Activated CD8-positive, alpha-beta memory T cell treated with anti-CD3 and anti-CD28 coated beads for 24 hours (primary cell): ENCODE data around the gene WSB1.

Experiments used
- DNase-seq: peaks from one replicate; pipeline ENCODE4 v3.0.0-alpha.2; 2020

WSB1 gene

DNA sequence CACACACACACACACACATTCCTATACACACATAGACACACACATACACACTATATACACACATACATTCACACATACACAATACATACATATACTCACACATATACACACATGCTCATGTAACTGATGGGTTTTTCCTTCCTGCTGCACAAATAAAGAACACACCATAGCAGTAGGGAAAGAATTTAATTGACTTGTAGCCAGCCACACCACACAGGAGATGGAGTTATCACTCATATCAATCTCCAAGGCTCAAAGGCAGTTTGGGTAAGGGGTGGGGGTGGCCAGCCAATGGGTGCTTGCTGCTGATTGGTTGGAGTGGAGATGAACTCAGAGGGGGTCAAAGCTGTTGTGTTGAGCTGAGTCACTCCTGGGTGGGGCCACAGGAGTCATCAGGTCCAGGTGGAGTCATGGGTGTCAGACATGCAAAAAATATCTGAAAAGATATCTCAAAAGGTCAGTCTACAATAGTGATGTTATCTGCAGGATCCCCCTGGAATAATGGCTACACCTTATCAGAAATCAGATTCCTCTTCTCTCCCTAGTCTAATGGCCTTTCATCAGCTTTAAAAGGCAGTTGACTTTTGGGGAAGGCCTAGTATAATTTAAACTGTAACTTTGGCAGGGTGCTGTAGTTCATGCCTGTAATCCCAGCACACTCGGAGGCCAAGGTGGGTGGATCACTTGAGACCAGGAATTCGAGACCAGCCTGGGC is 46.1 kb downstream of the WSB1 start:
- DNase-seq: no peak

DNA sequence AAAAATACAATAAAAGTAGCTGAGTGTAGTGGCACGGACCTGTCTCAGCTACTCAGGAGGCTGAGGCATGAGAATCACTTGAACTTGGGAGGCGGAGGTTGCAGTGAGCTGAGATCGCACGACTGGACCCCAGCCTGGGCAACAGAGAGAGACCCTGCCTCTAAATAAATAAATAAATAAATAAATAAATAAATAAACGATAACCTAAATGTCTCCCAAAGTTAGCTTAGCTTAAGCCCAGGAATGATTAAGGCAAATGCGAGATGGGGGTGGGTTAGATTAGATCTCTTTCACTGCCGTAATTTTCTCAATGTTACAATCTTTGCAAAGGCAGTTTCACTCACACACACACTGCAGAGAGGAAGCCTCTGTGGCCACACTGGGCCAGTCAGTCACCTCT is 46.7 kb downstream of the WSB1 start:
- no peak for DNase-seq

DNA sequence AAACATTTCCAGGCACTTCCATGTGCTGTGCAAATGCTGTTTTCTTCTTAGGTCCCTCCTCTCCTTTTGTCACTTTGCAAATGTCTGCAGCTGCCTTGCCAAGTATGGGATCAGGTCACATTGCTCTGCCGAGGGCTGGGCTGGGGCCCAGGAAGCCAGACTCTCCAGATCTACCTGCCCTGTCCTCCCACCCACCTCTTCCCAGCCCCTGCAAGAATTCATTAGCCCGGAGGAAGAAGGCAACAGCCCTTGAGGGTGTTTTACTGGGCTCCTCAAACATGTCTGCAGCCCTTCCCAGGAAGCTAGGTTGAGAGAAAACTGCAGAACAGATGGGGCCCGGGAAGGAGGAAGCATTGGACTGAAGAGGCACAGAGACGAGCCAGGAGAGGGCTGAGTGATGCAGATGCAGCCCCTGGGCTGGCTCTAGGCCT is 47.1 kb downstream of the WSB1 start:
- DNase-seq: no peak

DNA sequence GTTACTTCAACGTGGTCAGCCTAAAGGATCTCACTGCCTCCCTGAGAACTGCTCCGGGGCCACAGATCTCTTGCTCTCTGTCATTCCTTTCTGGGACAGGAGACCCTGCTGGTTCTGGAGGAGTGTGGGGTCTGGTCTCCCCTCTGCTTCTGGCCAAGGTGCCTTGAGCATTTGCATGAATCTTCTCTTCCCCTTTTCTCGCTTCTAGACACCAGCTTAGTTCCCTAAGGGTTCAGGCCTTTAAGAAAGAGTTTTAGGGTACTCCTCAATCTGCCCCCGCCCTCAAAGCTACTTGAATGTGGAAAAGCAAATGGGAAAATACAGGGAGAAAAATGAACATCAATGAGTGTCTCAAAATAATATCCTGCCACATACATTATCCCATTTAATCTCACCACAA is 48.1 kb downstream of the WSB1 start:
- DNase-seq: no peak

DNA sequence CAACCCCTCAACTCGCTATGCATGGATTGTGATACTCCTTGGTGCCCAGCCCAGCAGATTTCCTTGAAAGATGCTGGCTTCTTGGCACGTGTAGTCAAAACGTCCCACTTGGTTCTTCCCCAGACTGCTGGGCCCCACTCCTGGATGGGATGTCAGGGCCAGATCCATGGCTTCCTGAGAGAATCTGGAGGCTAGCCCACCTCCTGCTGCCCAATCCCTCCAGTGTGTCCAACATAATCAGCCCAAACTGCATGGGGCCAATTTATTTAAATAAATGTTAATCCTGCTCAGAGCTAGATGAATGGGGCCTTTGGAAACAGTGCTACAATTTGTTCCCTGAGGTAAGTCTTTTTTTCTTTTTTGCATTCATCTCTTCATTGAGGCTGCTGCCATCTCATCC is 49.4 kb downstream of the WSB1 start:
- no peak for DNase-seq

DNA sequence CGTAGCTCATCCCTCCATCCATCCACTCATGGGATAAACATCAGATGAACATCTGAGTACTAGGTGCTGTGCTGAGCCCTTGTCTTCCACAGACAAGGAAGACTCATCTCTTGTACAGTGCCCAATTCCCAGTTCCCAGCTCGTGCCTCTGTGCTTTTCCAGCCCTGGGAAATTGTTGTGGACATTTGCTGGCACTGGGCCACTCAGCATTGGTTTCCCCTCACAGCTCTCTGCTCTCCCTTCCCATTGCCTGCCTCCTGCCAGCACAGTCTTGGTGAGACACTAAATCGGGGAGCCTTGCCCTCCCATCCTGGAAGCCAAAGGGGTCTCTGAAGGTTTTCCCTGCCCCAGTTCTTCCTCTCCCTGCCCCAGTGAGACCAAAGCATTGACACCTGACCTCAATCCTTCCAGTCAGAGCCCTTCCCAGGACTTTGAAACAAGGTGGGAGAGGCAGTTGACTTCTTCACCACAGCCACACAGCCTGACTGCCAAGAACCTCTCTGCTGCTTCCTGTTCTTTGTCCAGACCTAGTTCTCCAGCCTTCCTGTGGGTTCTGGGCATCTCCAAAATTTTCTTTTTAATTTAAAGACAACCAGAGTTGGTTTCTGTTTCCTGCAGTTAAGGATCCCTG is 50.2 kb downstream of the WSB1 start:
- no peak for DNase-seq

DNA sequence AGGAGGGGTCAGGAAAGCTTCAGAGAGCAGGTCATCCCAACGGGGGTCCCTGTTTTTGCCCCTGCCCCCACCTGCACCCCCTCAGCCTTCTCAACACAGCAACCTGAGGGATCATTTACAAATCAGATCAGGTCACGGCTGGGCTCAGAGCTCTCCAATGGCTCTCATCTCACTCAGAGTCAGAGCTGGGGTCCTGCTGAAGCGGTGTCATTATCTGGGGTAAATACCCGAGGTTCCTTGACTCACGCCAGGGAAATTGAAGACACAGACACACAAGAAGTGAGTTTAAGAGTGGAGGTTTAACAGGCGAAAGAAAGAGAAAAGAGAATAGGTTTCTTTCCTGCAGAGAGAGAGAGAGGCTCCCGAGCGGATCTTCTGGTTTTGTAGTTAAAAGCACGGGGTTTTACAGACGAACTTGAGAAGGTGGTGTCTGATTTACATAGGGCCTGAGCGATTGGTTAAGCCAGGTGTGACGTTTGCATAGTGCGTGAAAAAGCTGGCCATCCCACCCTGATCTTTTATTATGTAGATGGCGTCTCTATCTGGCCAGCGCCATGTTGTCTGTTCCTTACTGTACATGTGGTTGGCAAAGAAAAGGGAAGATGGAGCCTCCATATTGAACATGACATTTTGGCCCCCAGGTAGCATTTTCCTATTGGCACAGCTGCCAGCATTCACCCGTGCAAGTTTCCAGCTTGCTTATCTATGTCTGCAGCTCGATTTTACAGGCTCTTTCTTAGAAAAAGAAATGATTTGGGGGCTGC is 51.4 kb downstream of the WSB1 start:
- DNase-seq: no peak

DNA sequence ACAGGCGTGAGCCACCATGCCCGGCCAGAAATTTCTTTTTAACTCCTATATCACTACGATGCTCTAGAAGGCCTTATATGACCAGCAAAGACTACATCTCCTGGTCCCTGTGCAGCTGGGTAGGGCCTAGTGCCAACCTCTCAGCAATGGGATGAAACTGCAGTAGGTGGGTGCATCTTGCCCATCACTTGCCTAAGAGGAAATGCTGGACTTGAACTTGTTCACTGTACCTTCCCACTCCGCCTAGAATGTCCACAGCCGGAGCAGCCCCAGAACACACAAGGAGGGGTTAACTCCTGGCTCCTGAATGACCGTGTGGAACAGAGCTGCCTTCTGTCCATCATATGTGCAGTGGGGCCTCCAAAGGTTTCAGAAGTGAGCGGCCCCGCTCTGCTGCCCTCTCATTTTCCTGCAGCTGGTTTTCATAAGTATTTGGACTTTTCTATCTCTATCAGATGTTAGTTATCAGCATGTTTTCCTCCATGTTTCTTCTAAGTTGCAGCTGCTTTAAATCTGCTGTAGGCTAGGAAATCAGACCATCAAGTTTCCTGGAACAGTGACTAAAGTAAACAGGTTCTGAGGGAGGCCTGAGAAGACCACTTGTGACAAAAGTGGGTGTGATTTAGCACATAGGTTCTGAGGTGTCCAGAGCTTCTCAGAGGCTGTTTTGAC is 52.5 kb downstream of the WSB1 start:
- DNase-seq: no peak

DNA sequence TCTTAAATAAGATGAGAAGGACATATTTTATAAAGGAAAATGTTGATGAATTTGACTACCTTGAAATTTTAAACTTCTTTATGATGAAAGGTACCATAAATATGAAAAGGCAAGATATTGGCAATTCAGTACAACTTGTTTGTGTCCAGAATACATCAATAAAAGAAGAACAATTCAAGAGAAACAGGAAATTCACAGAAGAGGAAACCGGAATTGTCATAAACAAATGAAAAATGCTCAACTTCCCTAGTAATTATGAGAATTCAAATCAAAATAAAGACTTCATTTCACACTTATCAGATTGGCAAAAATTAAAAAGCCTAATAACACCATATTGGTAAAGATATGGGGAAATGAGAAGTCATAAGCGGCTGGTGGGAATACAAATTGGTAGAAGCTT is 54.3 kb downstream of the WSB1 start:
- DNase-seq: no peak

DNA sequence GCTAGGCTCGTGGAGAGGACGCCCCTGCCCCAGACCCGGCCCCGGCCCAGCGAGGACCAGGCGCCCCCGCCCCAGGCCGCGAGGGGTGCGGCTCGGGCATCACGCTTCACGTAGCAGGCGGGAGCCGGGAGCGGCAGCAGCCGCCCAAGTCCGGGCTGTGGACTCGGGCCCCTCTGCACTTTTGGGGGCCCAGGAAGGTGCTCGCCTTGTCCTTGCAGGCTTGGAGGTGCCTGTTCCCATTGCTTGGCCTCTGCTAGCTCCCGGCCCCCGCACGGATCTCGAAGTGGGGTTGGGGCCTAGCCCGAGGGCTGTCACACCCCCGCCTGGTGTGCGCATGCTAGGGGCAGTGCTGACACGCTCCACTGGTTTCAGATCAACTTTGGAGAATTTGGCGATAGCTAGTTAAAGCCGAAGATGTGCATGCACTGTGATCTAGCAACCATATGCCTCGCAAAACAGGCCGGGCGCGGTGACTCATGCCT is 55.7 kb downstream of the WSB1 start:
- DNase-seq: no peak

DNA sequence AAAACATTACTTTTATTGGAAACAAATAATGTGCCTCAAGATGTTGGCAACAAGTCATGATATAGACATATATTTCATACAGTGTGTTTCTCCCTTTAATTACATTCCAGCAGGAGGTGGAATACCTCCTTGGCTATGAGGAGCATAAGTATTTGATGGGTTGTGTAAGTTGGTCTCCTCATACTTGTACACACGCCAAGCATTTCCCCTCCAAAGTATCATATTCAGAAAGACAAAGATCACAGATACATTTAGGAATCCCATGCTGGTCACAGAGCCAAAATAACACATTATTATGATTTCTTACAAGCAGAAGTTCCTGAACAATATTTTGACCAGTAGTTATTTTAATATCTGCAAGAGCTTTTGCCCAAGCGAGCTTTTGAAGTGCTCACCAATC is 57.8 kb downstream of the WSB1 start:
- no peak for DNase-seq

DNA sequence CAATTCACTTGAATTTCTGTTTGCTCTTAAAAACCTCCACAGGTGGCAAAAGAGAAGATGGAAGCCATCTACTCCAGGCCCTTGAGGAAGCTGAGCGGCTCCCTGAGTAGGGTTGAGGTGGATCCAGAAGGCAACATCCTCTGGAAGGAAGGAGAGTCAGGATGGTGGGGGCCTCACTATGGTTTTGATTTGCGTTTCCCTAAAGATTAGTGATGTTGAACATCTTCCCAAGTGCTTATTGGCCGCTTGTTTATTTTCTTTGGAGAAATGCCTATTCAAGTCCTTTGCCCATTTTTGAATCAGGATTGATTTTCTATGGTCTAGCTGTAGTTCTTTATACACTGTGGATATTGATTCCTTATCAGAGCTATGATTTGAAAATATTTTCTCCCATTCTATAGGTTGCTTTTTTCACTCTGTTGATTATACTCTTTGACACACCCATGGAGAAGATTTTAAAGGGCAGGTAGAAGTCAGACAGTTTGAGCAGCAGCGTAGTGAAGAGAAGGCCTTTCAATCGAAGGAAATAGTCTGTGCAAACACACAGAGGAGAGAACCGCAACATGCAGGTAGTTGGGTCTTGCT is 58.6 kb downstream of the WSB1 start:
- DNase-seq: no peak

DNA sequence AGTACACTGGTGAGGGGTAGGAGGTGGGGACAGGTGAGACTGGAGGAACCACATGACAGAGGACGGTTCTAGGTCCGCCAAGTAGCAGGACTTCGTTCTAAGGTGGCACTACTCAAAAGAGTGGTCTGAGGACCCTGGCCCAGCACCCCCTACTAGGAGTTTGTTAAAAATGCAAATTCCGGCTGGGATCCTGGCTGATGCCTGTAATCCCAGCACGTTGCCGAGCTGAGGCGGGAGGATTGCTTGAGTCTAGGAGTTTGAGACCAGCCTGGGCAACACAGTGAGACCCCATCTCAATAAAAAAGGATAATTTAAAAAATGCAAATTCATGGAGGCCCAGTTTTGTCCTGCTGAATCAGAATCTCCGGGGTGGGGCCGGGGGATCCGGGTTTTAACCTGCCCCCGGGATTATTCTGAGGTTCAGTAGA is 59.1 kb downstream of the WSB1 start:
- no peak for DNase-seq

DNA sequence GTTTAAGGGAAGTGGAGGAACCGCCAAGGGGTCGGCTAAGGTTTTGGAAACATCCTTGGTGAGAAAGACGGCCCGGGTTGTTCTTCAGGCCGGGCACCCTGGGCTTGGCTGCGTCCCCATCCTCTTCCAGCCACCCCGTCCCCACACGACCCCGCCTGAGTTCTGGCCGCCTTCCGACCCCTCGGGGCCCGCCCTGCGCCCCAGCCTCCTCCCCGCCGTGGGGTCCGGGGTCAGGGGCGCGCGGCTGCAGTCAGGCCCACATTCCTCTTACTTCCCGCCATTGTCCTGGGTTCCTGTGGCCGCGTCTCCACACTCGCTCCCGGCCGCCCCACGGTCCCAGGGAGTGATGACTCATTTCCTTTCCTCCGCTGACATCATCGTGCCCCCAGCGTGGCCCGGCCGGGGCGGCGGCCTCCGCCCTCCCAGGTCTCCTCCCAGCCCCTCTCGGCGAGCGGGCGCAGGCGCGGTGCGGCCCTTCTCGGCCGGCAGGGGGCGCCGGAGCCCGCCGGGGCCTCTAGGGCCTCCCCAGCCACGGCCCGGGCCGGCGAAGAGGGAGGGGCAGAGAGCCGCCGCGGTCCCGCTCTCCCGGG is 59.6 kb downstream of the WSB1 start:
- DNase-seq: peak; percentile 92

DNA sequence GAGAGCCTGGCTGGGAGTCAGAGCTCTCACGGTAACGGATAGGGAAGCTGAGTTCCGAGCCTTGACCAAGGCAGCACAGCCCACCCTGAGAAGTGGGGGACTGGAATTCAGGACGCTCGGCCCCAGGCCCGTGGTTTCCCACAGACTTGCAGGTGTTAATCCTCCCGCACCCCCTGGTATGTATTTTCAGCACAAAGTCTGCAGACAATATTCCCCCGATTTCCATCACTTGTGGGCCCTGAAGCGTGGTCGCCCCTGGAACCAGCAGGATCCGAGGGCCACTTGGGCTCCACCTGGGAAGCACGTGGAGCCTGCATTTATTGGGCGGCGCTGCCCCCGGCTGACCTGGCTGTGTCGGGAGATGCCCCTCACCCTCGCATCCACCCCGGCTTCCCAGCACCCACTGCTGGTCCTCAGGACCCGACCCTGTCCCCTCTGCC is 60.2 kb downstream of the WSB1 start:
- no peak for DNase-seq

DNA sequence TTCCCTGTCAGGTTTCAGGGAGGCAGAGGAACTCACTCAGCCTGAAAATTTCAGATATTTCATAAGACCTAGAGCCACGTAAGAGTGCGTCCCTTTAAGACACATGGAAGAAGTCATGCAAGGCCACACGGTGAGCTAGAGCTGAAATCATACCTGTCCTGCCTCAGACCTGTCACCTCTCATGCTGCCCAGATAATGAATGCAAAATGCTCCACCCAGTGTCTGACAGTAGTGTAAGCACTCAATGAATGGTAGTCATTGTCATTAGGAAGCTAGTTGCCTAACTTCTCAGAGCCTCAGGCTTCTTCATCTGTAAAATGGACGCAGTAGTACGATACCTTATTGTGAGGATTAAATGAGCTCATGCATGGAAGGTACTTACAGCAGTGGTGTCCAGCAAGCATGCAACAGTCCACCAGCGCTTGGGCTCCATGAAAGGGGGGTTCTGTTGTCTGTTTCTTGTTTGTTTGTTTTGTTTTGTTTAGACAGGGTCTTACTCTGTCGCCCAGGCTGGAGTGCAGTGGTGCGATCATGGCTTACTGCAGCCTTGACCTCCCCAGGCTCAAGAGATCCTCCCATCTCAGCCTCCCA is 60.7 kb downstream of the WSB1 start:
- no peak for DNase-seq

DNA sequence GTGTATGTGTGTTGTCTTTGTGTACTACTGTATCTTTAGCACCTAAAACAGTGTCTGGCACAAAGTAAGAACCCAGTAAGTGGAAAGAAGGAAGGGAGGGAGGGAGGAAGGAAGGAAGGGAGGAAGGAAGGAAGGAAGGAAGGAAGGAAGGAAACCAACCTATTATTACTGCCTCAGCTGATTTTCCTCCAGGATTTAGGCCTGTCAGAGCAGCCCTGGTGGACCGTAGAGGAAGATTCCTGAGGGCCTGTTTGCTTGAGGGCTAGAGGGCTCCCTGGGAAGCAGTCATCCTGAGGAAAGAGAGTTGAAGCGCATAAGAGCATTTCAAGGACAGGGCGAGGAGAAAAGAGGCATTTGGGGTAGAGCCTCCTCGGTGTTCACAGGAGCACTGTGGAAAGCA is 61.5 kb downstream of the WSB1 start:
- no peak for DNase-seq

DNA sequence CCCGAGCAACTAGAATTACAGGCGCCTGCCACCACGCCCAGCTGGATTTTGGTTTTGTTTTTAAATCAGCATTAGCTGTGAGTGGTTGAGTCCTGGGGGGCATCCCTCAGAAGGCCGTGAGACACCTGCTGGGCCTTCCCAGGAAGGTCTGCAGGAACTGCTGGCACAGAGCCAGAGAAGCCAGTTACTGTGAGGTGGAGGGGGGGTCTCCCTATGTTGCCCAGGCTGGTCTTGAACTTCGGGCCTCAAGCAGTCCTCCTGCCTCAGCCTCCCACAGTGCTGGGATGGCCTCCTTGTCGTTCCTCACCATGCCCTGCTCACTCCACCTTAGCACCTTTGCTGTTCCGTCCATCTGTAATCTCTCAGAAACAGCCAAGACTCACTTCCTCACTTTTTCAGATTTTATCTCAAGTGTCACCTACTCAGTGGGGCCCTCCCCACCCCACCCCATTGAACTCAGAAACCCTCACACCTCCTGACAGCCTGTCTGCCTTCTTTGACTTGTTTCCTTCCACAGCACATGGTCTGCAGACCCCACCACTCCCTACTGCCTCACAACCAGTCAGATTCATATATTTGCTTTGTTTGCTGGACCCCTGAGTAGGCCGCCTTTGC is 62.3 kb downstream of the WSB1 start:
- DNase-seq: no peak

DNA sequence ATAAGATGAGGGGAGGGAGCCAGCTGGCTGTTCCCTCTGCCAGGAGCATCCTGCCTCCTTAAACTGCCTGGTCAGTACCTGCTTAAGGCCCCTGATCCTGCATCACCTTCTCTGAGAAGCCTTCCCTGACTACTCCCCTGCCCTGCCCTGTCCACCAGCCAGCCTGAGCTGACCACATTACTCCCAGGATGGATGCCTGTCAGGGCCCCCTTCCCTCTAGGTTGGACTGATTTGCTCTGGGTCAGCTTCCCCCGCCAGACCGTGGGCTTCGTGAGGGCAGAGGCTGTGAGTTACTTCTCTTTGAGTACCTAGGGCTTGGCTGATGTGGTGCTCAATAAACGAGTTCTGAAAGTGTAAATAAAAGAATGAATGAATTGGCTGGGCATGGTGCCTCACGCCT is 63.3 kb downstream of the WSB1 start:
- DNase-seq: no peak

DNA sequence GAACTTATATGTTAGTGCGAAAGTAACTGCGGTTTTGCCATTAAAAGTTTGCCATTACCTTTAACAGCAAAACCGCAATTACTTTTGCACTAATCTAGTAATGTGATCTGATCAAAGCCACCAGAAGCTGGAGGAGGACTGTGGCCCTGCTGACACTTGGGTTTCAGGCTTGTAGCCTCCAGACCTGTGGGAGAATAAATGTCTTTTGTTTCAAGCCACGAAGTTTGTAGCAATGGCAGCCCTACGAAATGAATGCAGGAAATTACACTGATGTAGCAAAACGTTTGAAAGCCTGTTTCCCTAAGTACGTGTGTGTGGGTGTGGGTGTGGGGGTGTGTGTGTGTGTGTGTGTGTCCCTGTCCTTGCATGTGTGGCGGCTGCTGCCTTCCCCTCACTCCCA is 66.6 kb downstream of the WSB1 start:
- DNase-seq: no peak

DNA sequence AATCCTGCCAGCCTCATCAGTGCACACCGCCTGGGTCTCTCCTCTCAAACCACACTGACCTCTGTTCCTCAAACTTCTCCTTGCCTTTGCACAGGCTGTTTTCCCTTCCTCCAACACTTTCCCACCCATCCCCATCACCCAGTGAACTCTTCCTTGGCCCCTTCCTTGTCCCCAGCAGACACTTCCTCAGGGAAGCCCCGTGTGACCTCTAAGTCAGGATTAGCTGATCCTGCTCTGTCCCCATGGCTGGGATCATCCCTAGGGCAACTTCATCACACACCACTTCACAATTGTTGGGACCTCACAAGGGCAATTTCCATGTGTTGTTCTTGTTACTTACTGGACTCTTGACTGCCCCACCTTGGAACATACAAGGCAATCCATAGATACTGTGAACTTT is 67.8 kb downstream of the WSB1 start:
- no peak for DNase-seq

DNA sequence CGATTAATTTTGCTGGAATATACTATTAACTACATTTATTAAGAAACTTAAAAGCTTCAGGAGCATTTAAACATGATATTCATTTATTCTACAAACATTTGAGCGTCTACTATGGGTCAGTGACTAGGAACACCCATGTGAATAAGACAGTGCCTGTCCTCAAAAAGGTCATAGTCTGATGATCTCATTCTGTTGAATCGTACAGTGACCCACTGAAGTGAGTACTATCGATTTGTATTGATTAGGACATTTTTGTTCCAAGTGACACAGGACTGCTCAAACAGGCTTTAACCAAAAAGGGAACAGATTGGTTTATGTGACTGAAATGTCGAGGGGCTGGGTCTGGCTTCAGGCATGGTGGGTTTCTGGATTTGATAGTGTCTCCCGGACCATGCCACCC is 68.6 kb downstream of the WSB1 start:
- no peak for DNase-seq
